Activated T-helper 9 cell treated with anti-CD3 and anti-CD28 coated beads, Interleukin-2, amount 50 U/mL, for 16 hours (primary cell): ENCODE results near the gene PTPRJ.
"Not testable (repeated sequence)": the region's sequence is repeated elsewhere in the genome, so short reads cannot be mapped to it uniquely, and the experiment has no call there.

Experiments
- DNase-seq: peaks from one replicate; pipeline ENCODE4 v3.0.0-alpha.2; 2020; ENCODE audit warnings: low read depth

Gene PTPRJ

GRCh38 chr11:48163360-48164100, 183.2 kb downstream of the PTPRJ start:
- no peak for DNase-seq

GRCh38 chr11:48164836-48165235, 184.5 kb downstream of the PTPRJ start:
- DNase-seq = no peak

- DNase-seq = no peak
Measured at GRCh38 chr11:48165426-48165825, 185.1 kb downstream of the PTPRJ start.

- no peak for DNase-seq
Measured at GRCh38 chr11:48167380-48167779, 187.0 kb downstream of the PTPRJ start.

- DNase-seq = no peak
Measured at GRCh38 chr11:48168815-48169214, 188.5 kb downstream of the PTPRJ start.

- no peak for DNase-seq
Measured at GRCh38 chr11:48169259-48169658, 188.9 kb downstream of the PTPRJ start.

- no peak for DNase-seq
Measured at GRCh38 chr11:48169717-48170116, 189.4 kb downstream of the PTPRJ start.

GRCh38 chr11:48170241-48171233, 190.2 kb downstream of the PTPRJ start:
- no peak for DNase-seq

- DNase-seq = peak; percentile 32
Measured at GRCh38 chr11:48172818-48173609, 192.7 kb downstream of the PTPRJ start.

GRCh38 chr11:48177661-48178060, 197.3 kb downstream of the PTPRJ start:
- no peak for DNase-seq

GRCh38 chr11:48180627-48181026, 200.3 kb downstream of the PTPRJ start:
- DNase-seq = no peak

- DNase-seq = no peak
Measured at GRCh38 chr11:48182860-48183526, 202.6 kb downstream of the PTPRJ start.

- no peak for DNase-seq
Measured at GRCh38 chr11:48184452-48184851, 204.1 kb downstream of the PTPRJ start.

GRCh38 chr11:48190906-48191654, 210.7 kb downstream of the PTPRJ start:
- DNase-seq = not testable (repeated sequence)

GRCh38 chr11:48193876-48194275, 213.5 kb downstream of the PTPRJ start:
- DNase-seq = no peak

- no peak for DNase-seq
Measured at GRCh38 chr11:48207881-48208280, 227.5 kb downstream of the PTPRJ start.

GRCh38 chr11:48210052-48210451, 229.7 kb downstream of the PTPRJ start:
- no peak for DNase-seq

GRCh38 chr11:48216510-48216909, 236.2 kb downstream of the PTPRJ start, which contains the start of gene OR4B1:
TSS of gene OR4B1 (plus strand) at chr11:48216810. CDS start at chr11:48216810, 0 bp downstream.
- DNase-seq = no peak
